Astrocyte of the hippocampus (primary cell): ENCODE measurements around the gene MT1B.

Experiments
- DNase-seq: peaks from one replicate; pipeline ENCODE4 v3.0.0; 2011; ENCODE audit warnings: low read depth, low spot score

MT1B gene

DNA sequence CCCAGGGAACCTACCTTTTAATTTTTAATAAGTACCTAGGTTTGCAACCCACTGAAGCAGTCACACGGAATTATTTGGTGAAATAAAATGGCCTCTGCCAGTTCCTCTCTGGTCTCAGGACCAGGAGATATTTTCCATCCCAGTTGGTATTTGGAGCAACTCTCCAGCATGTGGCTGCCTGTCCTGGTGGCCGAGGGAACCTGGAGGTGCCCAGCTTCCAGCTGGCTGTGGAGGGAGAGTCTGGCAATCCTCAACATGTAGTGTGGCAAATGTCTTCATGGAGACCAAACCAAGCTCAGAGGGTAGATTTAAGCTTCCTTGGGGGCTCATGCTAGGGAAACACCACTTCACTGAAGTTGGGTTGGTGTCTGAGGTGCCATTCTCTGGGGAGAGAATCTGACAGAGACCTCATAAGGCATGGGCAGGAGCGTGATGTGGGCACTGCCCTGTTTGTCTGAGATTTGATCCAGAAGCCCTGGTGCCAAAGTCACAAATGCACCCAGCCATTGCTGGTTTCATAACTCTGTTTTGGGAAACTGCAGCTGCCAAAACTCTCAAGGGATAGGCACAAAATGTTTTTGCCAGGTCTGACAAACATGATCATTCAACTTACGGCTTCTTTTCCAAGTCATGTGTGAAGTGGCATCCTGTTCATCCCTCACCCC is 33.4 kb downstream of the MT1B start:
- no peak for DNase-seq

DNA sequence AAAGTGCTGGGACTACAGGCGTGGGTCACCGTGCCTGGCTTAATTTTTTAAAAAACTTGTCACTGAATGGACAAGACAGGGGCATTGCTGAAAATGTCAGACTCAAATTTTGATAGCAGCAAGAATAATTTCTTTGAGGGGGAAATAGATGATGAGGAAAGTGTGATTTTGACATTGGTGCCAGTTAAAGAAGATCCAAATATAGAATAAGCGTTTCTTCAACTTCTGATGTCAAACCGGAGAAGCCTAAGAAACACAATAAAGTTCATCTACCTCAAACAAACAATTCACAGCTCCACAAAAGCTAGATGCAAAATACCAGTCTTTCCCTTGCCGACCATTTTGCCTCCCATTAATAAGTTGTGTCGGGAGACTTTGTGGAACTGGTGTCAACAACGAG is 35.1 kb downstream of the MT1B start:
- DNase-seq: no peak

DNA sequence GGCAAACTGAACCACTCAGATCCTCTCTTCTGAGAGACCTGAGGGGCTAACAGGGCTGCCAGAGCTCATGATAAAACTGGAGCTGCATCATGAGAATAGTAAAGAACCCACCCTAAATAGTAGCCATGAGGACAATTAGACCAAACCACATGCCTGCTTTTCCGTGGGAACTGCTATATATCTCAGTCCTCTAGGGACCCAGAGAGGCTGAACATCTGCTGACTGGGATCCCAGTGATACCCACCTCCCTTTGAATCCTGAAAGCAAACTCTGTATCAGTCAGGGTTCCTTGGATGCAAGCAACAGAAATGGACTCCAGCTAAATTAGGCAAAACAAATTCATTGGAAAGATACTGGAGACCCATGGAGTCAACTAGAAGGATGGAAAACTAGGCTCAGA is 37.1 kb downstream of the MT1B start:
- DNase-seq: no peak

DNA sequence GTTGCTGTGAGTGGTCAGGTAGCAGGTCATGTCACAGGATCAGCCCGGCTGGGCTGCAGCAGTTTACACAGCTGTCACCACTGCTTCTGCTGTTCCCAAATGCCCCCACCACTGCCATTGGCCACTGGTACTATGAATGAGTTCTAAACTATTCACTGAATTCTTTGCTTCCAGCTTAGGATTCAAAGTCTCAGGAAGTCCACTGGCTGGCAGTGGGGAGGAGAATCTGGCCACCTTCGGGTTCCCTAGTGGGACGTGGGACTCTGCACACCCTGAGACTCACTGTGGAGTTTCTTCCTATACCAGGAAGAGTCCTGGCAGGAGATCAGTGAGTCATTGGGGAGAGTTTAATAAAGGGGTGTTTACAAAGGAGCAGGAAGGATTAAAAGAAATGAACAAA is 37.5 kb downstream of the MT1B start:
- DNase-seq: no peak

DNA sequence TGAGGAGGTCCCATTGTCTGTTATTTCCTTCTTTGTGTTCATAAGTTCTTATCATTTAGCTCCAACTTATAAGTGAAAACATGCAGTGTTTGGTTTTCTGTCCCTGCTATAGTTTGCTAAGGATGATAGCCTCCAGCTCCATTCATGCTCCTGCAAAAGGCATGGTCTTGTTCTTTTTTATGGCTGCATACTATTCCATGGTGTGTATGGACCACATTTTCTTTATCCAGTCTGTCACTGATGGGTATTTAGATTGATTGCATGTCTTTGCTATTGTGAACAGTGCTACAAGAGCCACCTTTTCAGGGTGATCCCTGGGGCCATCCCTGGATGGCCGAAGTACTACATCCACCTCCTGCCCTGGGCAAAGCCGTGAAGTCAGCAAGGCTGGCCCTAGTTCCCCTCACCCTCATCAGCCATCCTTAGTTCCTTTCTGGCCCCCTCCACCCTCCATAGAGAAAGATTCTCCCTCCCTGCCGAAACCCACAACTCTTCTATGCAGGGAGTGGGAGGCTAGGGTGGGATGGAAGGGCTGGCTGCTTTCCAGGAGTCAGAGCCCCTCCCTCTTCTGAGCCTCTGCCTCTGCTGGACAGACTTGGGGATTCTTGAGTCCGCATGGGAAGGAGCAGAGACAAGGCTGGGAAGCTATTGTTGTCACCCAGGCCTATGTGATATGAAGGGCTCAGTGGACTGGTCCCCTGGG is 38.9 kb downstream of the MT1B start:
- DNase-seq: no peak

DNA sequence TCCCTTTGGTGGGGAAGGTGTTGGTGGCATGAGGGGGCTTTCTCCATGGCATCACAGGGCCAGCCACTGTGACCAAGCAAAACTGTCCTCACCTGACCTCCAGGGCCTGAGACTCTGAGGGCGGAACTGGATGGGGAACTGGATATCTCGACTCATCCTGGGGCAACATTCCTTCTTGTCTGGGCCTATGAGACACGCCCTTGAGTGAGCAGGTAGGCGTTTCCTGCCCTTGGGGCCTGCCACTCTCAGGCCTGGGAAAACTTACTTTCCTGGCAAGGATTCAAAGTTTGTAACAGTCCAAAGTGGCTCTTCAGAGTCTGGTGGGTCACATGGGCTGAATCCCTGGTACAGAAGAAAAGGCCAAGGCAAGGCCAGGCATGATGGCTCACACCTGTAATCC is 40.2 kb downstream of the MT1B start:
- no peak for DNase-seq

DNA sequence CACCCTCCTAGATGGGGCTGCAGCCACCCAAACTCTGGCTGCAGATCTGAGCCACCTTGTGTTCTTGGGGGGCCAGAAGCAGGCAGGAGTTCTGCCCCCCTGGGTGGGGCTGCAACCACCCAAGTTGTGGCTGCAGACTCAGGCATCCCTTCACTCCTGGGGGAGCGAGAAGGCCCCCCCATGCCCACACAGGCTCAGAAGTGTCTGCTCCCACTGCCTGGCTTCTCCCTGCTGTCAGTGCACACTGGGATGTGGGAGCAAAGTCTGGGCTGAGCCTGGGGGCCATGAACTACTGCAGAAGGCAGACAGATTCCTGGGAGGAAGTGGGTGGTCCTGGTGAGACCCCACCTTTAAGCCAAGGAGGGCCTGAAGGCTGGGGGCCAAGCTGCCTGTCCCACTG is 43.6 kb downstream of the MT1B start:
- no peak for DNase-seq

DNA sequence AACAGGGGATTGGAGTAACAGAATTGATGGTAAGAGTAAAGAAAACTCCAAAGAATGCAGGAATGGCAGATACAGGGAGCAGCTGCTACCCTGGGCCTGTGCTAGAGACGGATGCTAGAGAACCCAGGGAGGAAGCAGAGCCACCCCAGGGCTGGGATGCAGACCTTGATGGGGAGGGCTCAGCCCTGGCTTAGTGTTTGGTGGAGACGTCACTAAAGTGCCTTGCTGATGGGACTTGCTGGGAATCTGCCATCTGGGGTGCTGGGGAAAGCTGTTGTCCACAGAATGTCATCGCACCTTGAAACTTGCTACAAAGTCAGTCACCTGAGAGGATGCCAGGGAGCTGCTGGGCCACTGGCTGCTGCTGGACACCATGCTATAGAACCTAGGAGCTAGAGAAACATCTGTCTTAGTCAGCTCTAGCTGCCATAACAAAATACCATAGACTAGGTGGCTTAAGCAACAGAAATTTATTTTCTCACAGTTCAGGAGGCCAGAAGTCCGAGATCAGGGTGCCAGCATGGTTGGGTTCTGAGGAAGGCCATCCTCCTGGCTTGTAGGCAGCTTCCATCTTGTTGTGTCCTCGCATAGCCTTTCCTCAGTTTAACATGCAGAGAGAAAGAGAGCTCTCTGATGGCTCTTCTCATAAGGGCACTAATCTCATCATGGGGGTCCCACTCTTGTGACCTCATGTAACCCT is 45.9 kb downstream of the MT1B start:
- no peak for DNase-seq

DNA sequence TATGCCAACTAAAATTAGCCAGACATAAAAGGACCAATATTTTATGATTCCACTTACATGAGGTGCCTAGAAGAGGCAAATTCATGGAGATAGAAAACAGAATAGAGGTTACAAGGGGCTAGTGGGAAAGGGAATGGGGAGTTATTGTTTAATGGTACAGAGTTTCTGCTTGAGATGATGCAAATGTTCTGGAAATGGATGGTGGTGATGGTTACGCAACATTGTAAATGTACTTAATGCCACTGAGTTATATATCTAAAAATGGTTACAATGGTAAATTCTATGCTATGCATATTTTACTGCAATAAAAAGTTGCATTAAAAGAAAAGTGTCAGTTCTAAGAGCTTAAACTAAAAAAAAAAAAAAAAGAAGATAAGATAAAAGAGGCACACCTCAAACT is 48.5 kb downstream of the MT1B start:
- DNase-seq: no peak

DNA sequence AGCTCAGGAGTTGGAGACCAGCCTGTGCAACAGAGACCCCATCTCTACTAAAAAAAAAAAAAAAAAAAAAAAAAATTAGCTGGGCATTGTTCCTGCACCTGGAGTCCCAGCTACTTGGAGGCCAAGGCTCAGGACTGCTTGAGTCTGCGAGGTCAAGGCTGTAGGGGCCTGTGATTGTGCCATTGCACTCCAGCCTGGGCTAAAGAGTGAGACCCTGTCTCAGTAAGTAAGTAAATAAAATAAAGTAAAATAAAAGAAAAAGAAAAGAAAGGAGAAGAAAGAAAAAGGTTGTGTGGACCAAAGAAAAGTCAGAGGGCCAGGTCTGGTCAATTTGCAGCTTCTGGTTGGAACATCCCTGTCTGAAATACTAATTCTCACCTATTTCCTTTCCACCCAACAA is 48.9 kb downstream of the MT1B start:
- no peak for DNase-seq

DNA sequence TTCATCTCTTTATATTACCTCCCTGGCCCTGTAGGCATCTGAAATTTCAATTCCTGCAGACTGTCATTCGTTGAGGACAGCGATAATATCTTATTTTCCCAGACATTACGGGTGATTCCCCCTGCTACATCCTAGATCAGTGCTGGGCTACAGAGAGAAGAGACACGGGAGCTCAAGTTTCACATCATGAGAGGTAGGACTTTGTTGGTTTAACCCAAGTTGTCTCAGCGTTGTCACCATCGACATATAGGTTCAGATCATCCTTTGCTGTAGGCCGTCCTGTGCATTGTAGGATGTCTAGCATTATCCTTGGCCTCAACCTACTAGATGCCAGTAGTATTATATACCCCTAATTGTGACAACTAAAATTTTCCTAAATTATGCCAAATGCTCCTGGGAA is 49.8 kb downstream of the MT1B start:
- DNase-seq: no peak
